ENCODE data around the gene LMF2.
A peak's percentile ranks its signal among the peaks of the same experiment; 100 is the strongest.

Gene LMF2

GRCh38 chr22:50481045-50481439 lies 26.5 kb downstream of the LMF2 start:
- DNase-seq = no peak

DNA sequence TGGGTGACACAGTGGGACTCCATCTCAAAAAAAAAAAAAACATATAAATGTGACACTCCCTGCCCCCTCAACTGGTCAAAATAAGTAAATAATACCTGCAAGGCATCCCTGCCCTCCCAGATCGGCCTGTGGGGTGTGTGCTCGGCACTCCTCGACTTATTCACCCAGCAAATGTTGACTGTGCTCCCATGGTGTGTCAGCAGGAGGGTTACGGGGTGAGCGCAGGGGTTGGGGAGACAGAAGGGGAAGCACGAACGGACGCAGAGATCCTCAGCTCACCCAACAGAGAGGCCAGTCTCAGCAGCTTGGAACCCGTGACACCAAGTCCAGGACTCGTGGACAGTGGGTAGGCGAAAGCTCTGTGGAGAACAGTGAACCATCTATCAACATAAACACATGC lies 27.8 kb downstream of the LMF2 start:
- no peak for DNase-seq

- DNase-seq = no peak
Measured at GRCh38 chr22:50477923-50478322, 29.6 kb downstream of the LMF2 start.

DNA sequence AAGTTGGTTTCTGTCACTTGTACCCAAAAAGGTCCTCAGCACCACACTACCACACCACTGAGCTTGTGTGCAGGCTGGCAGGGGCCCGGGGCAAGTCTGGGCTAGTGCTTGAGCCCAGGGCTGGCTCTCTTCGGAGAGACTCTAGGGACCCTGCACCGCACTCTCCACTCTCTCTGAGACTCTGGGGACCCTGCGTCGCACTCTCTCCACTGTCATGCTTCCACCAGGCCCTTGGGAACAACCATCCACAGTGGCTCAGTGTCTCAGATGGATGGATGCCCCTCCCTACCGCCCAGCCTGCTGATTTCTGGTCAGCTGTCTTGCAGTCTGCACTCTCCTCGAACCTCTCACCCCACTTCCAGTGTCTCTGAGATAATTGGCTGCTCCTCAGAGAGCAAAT lies 30.6 kb downstream of the LMF2 start:
- DNase-seq = no peak

DNA sequence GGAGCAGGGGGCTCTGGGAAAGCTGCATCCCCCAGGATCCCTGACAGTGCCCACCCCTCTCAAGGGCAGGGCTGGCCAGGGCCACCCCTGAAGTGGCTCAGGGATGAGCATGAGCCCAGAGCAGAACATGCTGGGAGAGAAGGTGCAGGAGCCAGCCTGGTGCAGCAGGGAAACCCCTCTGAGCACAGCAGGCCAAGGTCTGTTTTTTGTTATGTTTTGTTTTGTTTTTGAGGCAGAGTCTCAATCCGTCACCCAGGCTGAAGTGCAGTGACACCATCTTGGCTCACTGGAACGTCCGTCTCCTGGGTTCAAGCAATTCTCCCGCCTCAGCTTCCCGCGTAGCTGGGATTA lies 31.9 kb downstream of the LMF2 start:
- DNase-seq = no peak

- peak; percentile 82 for DNase-seq
Measured at GRCh38 chr22:50474710-50475651, 32.5 kb downstream of the LMF2 start, which contains the start of gene SBF1. SBF1 (minus strand) TSS chr22:50475035; CDS start chr22:50474840, 195 bp downstream.

GRCh38 chr22:50473855-50474671 lies 33.4 kb downstream of the LMF2 start:
- no peak for DNase-seq

- DNase-seq = no peak
Measured at GRCh38 chr22:50473088-50473487, 34.4 kb downstream of the LMF2 start.

DNA sequence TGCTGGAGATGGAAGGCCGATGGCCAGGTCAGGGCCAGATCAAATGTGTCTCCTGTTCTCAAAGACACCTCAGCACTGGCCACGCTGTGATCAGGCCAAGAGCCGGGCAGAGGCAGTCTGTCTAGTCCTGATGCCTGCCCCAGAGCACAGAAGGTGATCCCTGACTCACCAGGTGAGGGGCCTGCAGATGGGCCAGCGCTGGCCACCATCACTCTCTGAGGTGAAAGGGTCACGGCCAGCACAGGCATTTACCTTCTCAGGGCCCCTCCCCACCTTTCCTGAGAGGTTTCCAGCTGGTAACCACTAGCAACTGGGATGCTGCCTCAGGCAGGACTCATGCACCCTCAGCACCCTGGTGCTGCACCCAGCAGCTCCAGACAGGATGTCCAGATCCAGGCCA lies 35.5 kb downstream of the LMF2 start:
- no peak for DNase-seq

- no peak for DNase-seq
Measured at GRCh38 chr22:50471197-50471847, 36.2 kb downstream of the LMF2 start.

DNA sequence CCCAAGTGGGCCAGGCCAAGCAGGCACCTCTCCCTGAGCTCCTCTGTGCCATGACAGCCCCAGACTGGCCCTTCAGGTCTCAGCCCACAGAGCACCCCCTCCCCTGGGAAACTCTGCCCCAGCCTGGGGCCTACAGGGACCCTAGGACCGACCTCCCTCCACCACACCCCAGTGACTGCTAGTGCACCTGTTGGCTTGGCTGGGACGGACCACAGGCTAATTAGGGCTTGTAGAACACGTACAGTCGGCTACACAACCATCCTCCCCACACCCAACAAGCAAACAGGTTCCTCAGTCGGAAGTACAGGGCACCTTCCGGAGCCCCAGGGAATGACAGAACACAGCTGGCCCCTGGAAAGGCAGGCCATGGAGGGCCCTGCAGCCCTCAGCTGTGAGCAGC lies 37.0 kb downstream of the LMF2 start:
- no peak for DNase-seq

DNA sequence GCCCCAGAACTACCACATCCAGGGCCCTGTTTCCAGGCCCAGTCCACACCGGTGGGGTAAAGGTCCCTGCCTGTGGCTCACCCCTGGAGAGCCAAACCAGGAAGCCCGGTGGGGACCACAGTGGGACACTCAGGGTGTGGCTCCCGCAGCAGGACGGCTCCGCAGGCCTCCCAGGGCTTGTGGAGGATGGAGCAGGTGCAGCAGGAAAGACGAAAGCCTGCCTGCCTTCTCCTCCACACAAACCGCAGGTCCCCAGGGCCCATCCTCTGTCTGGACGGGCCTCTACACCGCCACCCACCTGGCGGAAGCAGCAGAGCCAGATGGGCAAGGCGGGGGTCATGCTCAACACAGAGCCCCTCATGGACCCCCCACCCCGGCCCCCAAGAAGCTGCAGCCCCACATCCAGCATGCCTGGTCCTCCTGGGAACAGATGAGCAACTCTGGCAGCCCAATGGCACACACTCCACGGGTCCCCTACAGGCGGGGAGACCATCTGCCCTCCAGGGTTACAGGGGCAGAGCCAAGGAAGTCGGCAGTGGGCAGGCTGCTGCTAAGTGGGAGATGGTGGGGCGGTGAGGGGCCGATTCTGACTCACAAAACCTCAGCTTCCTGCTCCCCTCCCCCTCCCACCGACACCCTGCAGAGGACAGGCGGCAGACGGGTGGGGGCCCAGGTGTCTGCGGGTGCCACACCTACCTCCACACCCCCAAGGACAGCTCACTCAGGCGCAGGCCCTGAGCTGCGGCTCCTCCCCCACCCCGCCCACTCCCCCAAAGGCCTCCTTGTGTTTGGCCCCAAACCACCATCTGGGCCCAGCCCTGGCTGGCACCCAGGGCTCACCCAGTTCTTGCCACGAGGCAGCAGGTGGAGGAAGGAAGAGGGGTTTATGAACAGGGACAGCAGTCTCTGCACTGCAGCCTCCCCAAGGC lies 37.9 kb downstream of the LMF2 start:
- no peak for DNase-seq

GRCh38 chr22:50468626-50469025 lies 38.9 kb downstream of the LMF2 start:
- DNase-seq = no peak

DNA sequence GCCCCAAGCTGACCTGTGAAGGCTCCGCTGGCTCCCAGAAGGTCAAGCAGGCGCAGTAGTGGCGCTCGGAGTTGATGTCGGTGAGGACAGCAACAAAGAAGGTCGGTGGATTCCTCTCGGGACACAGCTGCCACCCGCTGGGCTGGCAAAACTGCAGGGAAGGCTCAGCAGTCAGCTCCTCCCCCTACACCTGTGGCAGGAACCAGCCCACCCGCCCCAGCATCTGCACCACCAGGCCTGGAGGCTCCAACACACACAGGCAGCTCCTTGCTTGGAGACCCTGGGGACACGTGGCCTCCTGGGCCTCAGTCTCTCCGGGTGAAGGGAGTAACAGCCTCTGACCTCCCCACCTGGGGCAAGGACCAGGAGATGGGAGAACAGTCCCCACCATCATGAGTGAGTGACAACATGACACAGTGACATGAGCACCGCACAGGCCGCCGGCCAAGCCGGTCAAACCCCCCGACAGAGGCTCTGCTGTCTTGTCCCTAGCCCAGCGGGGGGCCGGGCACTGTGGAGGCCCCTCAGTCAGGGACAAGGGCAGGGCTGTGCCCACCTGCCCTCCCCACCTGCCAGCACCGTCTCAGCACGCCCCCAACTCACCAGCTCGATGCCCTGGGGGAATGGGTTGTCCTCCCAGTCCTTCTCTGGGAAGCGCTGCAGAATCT lies 39.6 kb downstream of the LMF2 start:
- DNase-seq = no peak

- DNase-seq = no peak
Measured at GRCh38 chr22:50467341-50467740, 40.2 kb downstream of the LMF2 start.

DNA sequence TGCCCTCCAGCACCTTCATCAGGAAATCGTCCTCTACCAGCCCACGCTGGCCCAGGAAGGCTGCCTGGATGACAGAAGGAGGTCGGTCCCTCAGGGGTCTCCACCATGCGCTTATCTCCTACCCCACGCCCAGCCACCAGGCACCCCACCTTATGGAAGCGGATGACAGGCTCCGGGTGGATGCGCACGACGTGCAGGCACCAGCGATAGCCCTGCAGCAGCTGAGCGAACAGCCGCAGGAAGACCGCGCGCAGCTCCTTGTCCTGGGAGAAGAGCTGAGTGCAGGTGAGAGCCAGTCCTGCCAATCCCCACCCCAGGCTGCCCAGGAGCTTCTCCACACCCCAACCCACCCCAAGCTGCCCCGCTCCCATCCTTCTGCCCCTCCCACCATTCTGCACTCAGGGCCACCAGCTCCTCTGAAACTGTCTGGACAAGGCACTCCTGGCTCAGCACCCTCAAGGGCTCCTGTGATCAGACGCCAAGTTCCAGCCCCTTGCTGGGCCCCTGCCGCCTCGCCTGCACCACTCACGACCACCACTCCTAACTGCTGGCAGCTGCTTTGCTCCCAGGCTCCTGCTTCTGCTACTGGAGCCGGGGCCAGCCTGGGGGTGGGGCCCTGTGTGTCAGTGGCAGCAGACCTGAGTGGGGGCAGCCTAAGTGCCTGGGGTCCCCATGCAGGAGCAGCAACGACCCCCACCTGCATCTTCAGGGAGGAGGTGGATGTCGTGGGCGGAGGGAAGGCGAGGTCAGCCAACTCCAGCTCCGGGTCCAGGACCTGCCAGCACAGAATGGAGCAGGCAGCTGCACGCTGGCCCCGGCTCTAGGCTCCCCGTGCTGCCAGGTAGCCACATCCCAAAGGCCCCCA lies 42.2 kb downstream of the LMF2 start:
- DNase-seq = no peak

- DNase-seq = no peak
Measured at GRCh38 chr22:50464451-50464850, 43.1 kb downstream of the LMF2 start.

DNA sequence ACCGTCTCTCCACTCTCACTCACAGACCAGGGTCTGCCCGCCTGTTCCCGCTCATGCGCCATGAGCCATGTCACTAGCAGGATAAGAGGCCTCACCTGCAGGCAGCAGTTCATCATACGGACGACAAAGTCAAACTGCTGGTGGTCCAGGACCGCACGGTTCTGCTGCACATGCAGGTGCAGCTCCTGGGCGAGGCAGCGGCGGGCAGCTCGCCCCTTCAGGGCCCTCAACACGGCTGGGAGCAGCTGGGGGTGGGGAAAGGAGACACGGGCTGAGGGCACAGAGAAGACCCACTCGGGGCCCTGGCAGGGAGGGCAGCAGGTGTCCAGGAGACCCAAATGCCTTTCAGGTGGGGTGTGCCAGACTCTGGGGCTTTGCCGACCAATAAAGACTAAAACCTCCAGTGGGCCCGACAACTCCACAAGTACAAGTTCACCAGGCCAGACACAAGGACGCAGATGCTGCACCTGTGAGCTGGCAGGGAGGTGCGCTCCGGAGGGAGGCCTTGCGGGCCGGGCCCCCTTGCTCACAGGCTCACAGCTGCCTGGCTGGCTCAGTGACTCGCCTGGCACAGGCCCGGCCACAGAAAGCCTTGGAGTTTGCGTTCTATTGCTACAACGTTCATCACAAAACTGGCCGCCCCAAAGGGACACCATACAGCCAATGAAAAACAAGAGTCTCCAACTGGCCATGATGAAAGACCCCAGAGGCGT lies 44.2 kb downstream of the LMF2 start:
- DNase-seq = no peak

DNA sequence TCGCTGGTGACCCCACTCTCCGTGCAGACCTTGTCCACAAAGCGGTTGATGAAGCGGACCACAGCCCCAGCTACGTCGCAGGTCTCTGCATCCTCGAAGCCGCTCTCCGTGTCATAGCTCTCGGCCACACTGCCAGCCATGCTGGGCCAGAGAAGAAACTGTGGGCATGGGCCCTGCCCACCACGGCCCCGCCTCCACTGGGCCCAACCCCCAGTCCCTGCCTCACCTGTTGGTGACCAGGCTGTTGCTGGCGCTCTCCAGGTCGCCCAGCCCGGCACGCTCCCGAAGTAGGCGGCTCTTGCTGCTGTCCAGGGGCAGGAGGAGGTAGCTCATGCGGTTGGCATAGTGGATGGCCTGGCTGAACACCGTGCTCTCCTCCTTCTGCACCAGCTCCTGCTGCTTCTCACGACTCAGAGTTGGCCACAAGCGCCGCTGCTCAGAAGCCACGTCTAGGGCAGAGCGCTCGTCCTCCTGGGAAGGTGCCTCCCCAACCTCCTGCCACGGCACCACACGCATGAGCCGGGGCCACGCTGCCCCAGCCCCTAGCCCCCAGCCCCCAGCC lies 45.4 kb downstream of the LMF2 start:
- no peak for DNase-seq

DNA sequence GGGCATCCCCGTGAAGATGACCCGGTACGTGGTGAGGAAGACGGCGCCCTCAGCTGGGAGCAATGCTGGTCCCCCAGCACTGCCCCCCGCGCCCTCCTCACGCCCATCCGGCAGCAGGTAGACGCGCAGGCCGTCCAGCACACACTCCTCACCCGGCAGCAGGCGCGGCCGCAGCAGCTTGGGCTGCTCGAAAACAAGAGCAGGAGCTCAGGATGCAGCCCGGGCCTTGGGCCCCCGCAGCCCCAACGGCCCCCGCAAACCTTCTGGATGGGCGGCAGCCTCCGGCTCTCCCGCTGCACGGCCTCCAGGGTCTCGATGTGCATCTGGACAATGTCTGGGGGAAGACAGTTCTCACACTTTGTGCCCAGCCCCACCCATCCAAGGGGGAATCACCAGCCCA lies 46.0 kb downstream of the LMF2 start:
- DNase-seq = no peak

Measured in NCI-H146 (cell line).